Measurements from ENCODE around the gene KAZN.

KAZN gene

GRCh38 chr1:14800500-14801076 lies 202.1 kb downstream of the KAZN start:
- no peaks in the 10 kb centered on the region for H3K27me3 Mint-ChIP-seq
- H3K9me3 Mint-ChIP-seq = no peaks in the 10 kb centered on the region
- no peak overlapping the region for H3K27ac Mint-ChIP-seq
- no peaks in the 10 kb centered on the region for H3K36me3 Mint-ChIP-seq (ENCODE audit: low read depth)
- H3K4me1 Mint-ChIP-seq = no peaks in the 10 kb centered on the region
- DNase-seq (no peak), ATAC-seq (no peak)
- no peak overlapping the region for H3K4me3 Mint-ChIP-seq

DNA sequence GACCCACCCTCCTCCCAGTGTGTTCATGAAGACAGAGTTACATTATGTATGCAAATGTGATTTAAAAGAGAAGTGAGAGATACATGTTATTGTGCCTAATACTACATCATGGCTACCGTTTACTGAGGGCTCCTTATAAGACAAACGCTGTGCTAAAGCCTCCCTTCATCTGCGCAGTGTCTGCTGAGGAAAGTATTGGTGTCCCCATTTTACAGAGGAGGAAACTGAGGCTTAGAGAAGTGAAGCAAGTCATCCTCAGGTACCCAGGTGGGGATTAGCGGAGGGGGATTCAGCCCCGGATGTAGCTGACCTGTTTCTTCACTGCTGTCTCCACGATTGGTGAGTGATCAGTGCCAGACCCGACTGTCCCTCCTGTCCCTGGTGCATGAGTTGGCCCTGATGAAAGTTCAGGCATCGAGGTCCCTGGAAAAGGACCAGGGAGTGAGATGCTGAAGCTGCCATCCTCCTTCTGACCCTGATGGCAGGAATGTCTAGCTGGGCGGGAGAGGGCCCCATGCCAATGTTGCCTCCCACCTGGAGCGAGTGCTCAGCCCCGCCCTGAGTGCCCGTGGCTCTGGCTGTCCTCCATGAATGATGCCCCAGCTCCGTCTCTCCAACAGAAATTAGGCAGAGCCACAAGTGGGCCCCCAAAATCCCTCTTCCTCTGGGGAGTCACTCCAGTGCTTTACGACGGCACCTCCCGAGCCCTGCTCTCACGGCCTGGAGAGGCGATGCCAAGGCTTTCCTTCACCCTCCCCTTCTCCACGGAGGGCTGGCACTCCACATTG lies 204.7 kb downstream of the KAZN start:
- H3K4me1 Mint-ChIP-seq = no peaks in the 10 kb centered on the region
- DNase-seq = no peak
- H3K27ac Mint-ChIP-seq = no peak overlapping the region
- ATAC-seq = no peak
- H3K4me3 Mint-ChIP-seq = no peak overlapping the region
- peaks cover 2% of the 10 kb centered on the region for H3K36me3 Mint-ChIP-seq (ENCODE audit: low read depth)
- H3K9me3 Mint-ChIP-seq = peaks cover 4% of the 10 kb centered on the region
- no peaks in the 10 kb centered on the region for H3K27me3 Mint-ChIP-seq

- Mint-ChIP-seq H3K27ac (no peak overlapping the region), H3K36me3 (ENCODE audit: low read depth) (peaks cover 2% of the 10 kb centered on the region), H3K4me1 (no peaks in the 10 kb centered on the region), H3K9me3 (peaks cover 4% of the 10 kb centered on the region), H3K27me3 (no peaks in the 10 kb centered on the region), H3K4me3 (no peak overlapping the region)
- ATAC-seq (no peak), DNase-seq (no peak)
These were observed 206.1 kb downstream of the KAZN start for GRCh38 chr1:14804626-14805025.

- no peaks in the 10 kb centered on the region for H3K4me1 Mint-ChIP-seq
These were observed 208.3 kb downstream of the KAZN start for GRCh38 chr1:14806772-14807171.

DNA sequence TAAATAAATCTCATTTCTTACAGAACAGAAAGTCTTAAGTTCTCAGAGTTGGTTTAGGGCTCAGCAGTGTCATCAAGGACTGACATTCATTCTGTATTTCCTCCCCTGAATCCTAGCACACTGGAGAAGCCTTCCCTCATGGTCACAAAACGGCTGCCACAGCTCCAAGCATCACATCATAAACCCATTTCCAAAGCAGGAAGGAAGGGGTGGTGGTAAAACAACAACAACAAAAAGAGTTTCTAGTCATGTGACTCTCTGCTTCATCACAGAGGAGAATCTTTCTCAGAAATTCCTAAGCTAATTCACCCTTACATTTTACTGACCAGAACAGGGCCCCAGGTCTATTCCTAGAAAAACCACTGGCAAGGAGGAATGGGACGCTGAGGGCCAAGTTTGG lies 210.3 kb downstream of the KAZN start:
- Mint-ChIP-seq H3K9me3 (peaks cover 4% of the 10 kb centered on the region), H3K27ac (no peak overlapping the region), H3K4me3 (no peak overlapping the region), H3K27me3 (no peaks in the 10 kb centered on the region), H3K36me3 (ENCODE audit: low read depth) (peaks cover 2% of the 10 kb centered on the region), H3K4me1 (no peaks in the 10 kb centered on the region)
- ATAC-seq (no peak), DNase-seq (no peak)

More at GRCh38 chr1:14806772-14807171, 208.3 kb downstream of the KAZN start:
- H3K36me3 Mint-ChIP-seq (ENCODE audit: low read depth) = peaks cover 2% of the 10 kb centered on the region
- DNase-seq (no peak), ATAC-seq (no peak)
- no peaks in the 10 kb centered on the region for H3K27me3 Mint-ChIP-seq
- H3K4me3 Mint-ChIP-seq = no peak overlapping the region
- H3K27ac Mint-ChIP-seq = no peak overlapping the region
- H3K9me3 Mint-ChIP-seq = peaks cover 4% of the 10 kb centered on the region

DNA sequence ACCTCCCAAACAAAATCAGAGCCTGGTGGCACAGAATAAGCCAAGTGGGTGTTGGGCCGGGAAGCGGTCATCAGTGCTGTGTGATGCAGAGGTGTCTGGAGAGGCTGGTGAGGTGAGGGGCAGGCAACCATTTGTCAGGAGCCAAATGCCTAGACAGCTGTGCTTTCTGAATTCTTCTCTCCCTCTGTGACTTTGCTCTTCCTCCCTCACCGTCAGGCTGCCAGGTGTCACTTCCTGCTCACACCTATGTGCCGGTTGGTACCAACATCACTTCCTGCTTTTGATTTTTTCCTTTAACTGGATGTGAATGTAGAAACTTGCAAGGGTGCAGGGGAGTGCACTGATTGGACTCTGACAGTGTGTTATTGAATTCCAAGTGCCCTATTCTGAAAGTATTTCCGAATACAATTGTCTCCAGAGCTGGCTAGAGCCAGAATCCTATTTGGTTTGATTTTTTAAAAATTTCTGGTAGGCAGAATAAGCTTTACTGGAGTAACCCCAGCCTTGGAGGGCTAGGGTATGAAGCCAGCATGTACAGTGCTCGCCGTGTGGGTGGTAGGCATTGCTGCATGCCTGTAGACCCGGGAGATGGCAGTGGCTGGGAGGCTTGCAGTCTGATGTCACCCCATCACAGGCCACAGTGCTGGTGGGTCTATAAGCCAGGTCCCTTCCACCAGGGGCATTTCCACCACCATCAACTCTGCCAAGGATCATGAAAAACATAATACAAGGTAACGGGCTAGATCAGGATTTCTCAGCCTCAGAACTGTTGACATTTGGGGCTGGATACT lies 210.9 kb downstream of the KAZN start:
- H3K4me3 Mint-ChIP-seq = no peak overlapping the region
- no peaks in the 10 kb centered on the region for H3K27me3 Mint-ChIP-seq
- DNase-seq (no peak), ATAC-seq (no peak)
- peaks cover 4% of the 10 kb centered on the region for H3K9me3 Mint-ChIP-seq
- no peak overlapping the region for H3K27ac Mint-ChIP-seq
- no peaks in the 10 kb centered on the region for H3K4me1 Mint-ChIP-seq
- peaks cover 2% of the 10 kb centered on the region for H3K36me3 Mint-ChIP-seq (ENCODE audit: low read depth)

GRCh38 chr1:14810595-14811361 lies 212.3 kb downstream of the KAZN start:
- peaks cover 2% of the 10 kb centered on the region for H3K36me3 Mint-ChIP-seq (ENCODE audit: low read depth)

DNA sequence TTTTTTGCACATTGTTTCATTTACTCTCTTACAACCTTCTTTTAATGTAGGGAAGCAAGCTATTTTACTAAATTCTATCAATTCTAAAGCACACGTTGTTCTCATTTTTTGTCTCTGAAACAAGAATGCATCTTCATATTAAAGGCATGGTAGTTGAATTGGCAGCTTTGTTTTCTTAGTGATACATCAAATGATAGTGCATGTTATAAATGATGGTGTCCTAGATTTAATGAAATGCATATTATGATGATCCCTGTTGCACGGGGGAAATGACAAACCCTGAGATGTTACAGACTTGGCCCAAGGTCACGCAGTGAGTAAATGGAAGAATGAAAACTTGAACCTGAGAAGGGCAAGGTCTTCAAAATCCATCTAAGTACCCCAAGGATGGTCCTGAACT lies 213.1 kb downstream of the KAZN start:
- ATAC-seq (no peak), DNase-seq (no peak)
- Mint-ChIP-seq H3K27me3 (no peaks in the 10 kb centered on the region), H3K4me1 (no peaks in the 10 kb centered on the region), H3K36me3 (ENCODE audit: low read depth) (peaks cover 2% of the 10 kb centered on the region), H3K27ac (no peak overlapping the region), H3K4me3 (no peak overlapping the region), H3K9me3 (peaks cover 4% of the 10 kb centered on the region)

More at GRCh38 chr1:14810595-14811361, 212.3 kb downstream of the KAZN start:
- Mint-ChIP-seq H3K27ac (no peak overlapping the region), H3K4me3 (no peak overlapping the region), H3K9me3 (peaks cover 4% of the 10 kb centered on the region), H3K4me1 (no peaks in the 10 kb centered on the region), H3K27me3 (no peaks in the 10 kb centered on the region)
- DNase-seq (no peak), ATAC-seq (no peak)

GRCh38 chr1:14812189-14812588 lies 213.7 kb downstream of the KAZN start:
- Mint-ChIP-seq H3K9me3 (peaks cover 4% of the 10 kb centered on the region), H3K27me3 (no peaks in the 10 kb centered on the region), H3K4me3 (no peak overlapping the region), H3K27ac (no peak overlapping the region), H3K4me1 (no peaks in the 10 kb centered on the region), H3K36me3 (ENCODE audit: low read depth) (peaks cover 2% of the 10 kb centered on the region)
- ATAC-seq (no peak), DNase-seq (no peak)

DNA sequence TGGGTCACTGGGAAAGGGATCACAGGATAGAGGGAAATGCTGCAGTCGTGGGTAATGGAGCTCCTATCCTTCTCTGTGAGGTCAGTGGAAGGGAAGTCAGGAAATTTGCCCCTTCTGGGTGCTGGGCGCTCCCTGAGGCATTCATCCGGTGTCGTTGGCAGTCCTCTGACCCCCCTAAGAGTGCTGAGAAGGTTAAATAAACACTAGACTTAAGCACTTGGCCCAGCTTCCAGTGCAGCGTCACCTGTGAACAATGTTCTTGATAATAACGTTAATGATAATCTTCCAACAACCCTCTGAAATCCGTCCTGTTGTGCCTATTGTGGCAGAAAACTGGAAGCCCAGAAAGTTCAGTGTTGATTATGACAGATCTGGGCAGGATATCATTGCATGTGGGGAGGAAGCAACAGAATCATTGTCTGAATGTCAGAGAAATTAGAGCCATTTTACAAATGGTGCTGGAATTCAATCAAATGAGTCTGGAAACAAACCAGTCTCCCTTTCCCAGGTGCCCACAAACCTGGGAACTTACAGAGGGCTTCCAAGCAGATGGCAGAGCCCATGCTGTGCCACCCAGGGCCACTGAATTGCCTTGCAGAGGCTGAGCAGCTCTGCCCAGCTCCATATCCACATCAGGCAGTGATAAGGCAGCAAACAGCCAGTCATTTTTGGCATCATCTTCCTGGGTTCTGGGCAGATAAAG lies 216.8 kb downstream of the KAZN start:
- DNase-seq = no peak
- H3K27ac Mint-ChIP-seq = no peak overlapping the region
- ATAC-seq = no peak
- H3K4me1 Mint-ChIP-seq = no peaks in the 10 kb centered on the region
- H3K36me3 Mint-ChIP-seq (ENCODE audit: low read depth) = no peaks in the 10 kb centered on the region
- no peaks in the 10 kb centered on the region for H3K27me3 Mint-ChIP-seq
- H3K9me3 Mint-ChIP-seq = no peaks in the 10 kb centered on the region
- no peak overlapping the region for H3K4me3 Mint-ChIP-seq

GRCh38 chr1:14817223-14818170 lies 219.0 kb downstream of the KAZN start:
- peaks cover 6% of the 10 kb centered on the region for H3K27me3 Mint-ChIP-seq
- H3K36me3 Mint-ChIP-seq (ENCODE audit: low read depth) = no peaks in the 10 kb centered on the region
- H3K9me3 Mint-ChIP-seq = no peaks in the 10 kb centered on the region
- H3K4me1 Mint-ChIP-seq = no peaks in the 10 kb centered on the region
- ATAC-seq (no peak), DNase-seq (no peak)
- H3K27ac Mint-ChIP-seq = no peak overlapping the region
- no peak overlapping the region for H3K4me3 Mint-ChIP-seq

DNA sequence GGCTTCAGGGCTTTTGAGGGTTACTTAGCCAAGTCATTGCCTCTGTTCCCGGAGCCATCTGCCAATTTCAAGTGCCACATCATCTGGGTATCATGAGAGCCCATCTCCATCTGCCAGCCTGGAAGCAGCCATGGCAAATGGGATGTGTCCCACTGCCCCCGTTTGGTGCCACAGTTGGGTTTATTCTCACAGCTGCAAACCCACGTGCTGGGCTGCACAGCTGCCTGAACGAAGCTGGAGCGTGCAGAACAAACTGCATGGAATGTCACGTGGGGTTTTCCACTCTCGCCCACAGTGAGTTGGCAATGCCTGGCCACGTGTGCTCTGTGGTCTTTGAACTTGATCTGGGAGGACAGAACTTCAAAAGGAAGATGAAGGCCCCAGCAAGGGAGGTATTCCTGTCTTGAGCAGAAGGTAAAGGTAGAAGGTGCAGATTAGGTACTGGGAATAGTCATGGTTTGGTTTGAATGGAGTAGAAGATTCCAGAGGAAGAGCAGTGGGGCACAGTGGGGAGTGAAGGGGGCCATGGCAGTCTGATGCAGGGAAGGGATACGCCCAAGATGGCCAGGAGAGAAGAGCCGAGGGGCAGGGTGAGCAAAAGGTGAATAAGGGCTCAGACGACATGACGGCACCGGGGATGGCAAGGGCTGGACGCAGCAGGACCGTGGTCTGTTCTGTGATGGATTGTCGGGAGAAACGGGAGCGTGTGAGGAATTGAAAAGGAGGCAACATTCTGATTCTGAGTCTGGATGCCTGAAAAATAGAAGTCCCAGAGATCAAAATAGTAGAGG lies 222.0 kb downstream of the KAZN start:
- Mint-ChIP-seq H3K36me3 (ENCODE audit: low read depth) (no peaks in the 10 kb centered on the region), H3K4me1 (no peaks in the 10 kb centered on the region), H3K27ac (no peak overlapping the region), H3K4me3 (no peak overlapping the region), H3K9me3 (no peaks in the 10 kb centered on the region), H3K27me3 (peaks cover 6% of the 10 kb centered on the region)
- DNase-seq (no peak), ATAC-seq (no peak)

All from activated naive CD8-positive, alpha-beta T cell treated with anti-CD3 and anti-CD28 coated beads, Interleukin-2, amount 50 U/mL, for 24 hours (primary cell).